ENCODE data around the gene CCDC90B.

Gene CCDC90B

DNA sequence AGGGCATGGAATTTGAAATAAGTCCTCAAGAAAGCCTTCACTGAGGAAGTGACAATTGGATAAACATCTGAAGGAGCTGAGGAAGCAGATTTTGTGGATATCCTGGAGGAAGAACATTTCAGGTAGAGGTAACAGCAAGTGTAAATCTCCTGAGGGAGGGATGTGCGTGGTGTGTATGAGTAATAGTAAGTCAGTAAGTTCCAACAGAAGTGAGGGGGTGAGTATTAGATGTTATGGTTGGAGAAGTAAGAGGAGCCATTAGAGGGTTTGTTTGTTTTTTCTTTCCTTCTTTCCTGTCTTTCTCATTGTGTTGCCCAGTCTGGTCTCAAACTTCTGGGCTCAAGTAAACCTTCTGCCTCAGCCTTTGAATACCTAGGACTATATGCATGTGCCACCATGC is 63.7 kb downstream of the CCDC90B start:
- ChIA-PET POLR2A (no interaction called here), CTCF (interaction anchor here (3.2 kb wide), 1 partner anchor 27 kb away, joined by 11 read pairs; no protein-coding TSS in a partner anchor)
- no peak for DNase-seq (ENCODE audit: low read depth, low spot score)
- TF ChIP-seq CTCF (IDR thresholded peaks at IDR 0.05; ENCODE audit: insufficient read depth, low read length, missing control alignments): no peak
- no peak overlapping the region for H3K4me3 ChIP-seq (ENCODE audit: low read depth, low read length)

DNA sequence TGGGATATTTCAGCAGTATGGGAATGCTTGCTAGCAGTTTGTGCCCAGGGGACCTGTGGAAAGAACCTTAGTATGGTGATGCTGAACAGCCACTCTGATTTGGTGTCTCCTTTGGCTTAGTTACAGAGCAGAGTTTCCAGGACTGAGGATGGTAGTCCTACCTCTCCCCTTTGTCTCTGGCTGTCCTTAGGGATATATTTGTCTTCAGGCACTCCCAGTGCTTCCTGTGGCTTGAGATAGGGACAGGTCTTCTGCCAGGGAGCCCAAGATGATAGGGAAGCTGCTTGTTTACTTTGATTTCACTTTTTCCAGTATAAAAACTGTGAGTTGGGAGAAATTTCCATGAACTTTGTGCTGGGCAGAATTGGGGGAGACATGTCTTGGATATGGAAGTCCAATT is 64.5 kb downstream of the CCDC90B start:
- TF ChIP-seq CTCF (IDR thresholded peaks at IDR 0.05; ENCODE audit: insufficient read depth, low read length, missing control alignments): no peak
- POLR2A ChIA-PET: no interaction called here
- no peak for DNase-seq (ENCODE audit: low read depth, low spot score)
- CTCF ChIA-PET: interaction anchor here (1.2 to 3.2 kb wide), 2 partner anchors 28 to 594 kb away, joined by 4 to 11 read pairs; no protein-coding TSS in a partner anchor
- no peak overlapping the region for H3K4me3 ChIP-seq (ENCODE audit: low read depth, low read length)

DNA sequence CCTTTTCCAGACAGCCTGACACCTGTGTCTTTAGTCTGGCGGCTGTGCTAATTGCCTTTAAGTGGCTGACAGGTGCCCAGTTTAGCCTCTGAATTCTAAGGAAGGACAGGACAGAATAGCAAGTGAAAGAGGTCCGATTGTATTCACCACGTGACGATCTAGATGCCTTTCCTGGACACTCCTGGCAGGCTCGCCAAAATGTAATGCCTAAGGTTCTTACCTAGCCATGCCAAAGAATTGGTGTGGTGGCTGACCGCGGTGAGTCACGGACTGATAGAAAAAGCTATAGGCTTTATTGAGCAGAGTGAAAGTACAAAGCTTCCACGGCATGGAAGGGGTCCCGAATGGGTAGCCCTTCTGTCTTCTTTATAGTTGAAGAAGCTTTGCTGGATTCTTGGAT is 65.9 kb downstream of the CCDC90B start:
- ChIA-PET POLR2A (no interaction called here), CTCF (interaction anchor here (1.0 to 1.2 kb wide), 2 partner anchors 17 to 596 kb away, joined by 4 read pairs; no protein-coding TSS in a partner anchor)
- DNase-seq (ENCODE audit: low read depth, low spot score): no peak
- H3K4me3 ChIP-seq (ENCODE audit: low read depth, low read length): no peak overlapping the region
- no peak for TF ChIP-seq CTCF (IDR thresholded peaks at IDR 0.05; ENCODE audit: insufficient read depth, low read length, missing control alignments)

DNA sequence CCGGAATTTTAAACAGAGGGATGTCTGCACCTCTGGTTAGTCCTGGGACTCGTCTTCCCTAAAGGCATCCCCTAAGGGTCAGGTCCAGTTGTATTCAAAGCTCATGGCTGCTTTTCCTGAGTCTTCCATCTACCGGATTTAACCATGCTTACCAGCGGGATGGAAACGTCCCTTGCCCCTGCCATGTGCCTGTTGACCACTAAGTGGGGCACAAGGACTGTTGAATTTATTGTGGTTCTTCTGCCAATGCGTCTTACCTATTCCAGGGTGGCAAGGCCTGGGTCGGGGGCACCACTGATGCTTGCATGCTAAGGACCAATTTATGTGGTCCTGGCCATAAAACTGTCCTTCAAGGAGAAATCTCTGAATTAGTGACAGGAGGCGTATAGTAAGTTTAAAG is 67.1 kb downstream of the CCDC90B start:
- ChIA-PET POLR2A (no interaction called here), CTCF (interaction anchor here (0.9 to 1.9 kb wide), 2 partner anchors 9 to 17 kb away, joined by 3 to 6 read pairs; no protein-coding TSS in a partner anchor)
- no peak for DNase-seq (ENCODE audit: low read depth, low spot score)
- H3K4me3 ChIP-seq (ENCODE audit: low read depth, low read length): no peak overlapping the region
- peak; percentile 22 for TF ChIP-seq CTCF (IDR thresholded peaks at IDR 0.05; ENCODE audit: insufficient read depth, low read length, missing control alignments)
